ENCODE measurements around the gene MYH6.
A peak's percentile ranks its signal among the peaks of the same experiment; 100 is the strongest.

The MYH6 gene

DNA sequence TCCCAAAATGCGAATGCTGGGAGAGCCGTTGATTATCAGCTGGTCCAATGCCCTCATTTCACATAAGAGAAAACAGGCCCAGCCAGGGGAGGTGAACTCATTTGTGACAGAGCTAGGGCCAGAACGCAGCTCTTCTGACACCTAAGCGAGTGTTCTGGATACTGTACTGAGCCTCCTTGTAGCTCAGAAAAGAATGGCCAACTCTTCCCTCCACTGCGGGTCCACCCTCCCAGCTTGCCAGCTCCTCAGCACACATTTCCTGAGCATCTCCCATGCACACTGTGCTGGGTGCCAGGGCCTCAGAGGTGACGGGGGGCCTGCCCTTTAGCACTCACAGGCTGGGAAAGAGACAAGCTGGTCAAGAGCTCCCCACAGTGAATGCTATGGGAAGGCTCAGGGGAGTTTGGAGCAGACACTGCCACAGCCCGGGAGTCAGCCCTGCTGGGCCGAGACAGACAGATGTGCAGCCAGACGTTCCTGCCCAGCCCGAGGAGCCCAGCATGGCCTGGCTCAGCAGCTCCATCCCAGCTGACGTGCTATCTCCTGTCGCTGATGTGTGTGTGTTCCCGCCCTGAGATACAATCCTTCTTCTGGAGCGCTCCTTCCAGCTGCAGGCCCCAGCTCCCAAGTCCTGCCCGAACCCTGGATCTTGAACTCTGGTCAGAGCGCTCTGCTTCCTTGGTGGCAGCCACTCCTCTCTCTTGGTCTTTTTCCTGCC is 27.7 kb downstream of the MYH6 start:
- DNase-seq (ENCODE audit: low read depth in 1 of 2, low spot score in 1 of 2) = no peak
- TF ChIP-seq, protein P1, sequence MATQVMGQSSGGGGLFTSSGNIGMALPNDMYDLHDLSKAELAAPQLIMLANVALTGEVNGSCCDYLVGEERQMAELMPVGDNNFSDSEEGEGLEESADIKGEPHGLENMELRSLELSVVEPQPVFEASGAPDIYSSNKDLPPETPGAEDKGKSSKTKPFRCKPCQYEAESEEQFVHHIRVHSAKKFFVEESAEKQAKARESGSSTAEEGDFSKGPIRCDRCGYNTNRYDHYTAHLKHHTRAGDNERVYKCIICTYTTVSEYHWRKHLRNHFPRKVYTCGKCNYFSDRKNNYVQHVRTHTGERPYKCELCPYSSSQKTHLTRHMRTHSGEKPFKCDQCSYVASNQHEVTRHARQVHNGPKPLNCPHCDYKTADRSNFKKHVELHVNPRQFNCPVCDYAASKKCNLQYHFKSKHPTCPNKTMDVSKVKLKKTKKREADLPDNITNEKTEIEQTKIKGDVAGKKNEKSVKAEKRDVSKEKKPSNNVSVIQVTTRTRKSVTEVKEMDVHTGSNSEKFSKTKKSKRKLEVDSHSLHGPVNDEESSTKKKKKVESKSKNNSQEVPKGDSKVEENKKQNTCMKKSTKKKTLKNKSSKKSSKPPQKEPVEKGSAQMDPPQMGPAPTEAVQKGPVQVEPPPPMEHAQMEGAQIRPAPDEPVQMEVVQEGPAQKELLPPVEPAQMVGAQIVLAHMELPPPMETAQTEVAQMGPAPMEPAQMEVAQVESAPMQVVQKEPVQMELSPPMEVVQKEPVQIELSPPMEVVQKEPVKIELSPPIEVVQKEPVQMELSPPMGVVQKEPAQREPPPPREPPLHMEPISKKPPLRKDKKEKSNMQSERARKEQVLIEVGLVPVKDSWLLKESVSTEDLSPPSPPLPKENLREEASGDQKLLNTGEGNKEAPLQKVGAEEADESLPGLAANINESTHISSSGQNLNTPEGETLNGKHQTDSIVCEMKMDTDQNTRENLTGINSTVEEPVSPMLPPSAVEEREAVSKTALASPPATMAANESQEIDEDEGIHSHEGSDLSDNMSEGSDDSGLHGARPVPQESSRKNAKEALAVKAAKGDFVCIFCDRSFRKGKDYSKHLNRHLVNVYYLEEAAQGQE (IDR thresholded peaks at IDR 0.05; ENCODE audit: insufficient replicate concordance, low read depth) = no peak
- TF ChIP-seq POLR2AphosphoS5 (IDR thresholded peaks at IDR 0.05; ENCODE audit: low read depth) = no peak
- TF ChIP-seq GABPA (IDR thresholded peaks at IDR 0.05; ENCODE audit: low read depth) = no peak
- TF ChIP-seq, protein P2, sequence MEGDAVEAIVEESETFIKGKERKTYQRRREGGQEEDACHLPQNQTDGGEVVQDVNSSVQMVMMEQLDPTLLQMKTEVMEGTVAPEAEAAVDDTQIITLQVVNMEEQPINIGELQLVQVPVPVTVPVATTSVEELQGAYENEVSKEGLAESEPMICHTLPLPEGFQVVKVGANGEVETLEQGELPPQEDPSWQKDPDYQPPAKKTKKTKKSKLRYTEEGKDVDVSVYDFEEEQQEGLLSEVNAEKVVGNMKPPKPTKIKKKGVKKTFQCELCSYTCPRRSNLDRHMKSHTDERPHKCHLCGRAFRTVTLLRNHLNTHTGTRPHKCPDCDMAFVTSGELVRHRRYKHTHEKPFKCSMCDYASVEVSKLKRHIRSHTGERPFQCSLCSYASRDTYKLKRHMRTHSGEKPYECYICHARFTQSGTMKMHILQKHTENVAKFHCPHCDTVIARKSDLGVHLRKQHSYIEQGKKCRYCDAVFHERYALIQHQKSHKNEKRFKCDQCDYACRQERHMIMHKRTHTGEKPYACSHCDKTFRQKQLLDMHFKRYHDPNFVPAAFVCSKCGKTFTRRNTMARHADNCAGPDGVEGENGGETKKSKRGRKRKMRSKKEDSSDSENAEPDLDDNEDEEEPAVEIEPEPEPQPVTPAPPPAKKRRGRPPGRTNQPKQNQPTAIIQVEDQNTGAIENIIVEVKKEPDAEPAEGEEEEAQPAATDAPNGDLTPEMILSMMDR (IDR thresholded peaks at IDR 0.05; ENCODE audit: insufficient read depth, low read length) = no peak
- TF ChIP-seq SPI1 (IDR thresholded peaks at IDR 0.05; ENCODE audit: borderline replicate concordance, low read depth) = no peak
- no peaks in the 10 kb centered on the region for H3K27me3 ChIP-seq (ENCODE audit: insufficient read depth, poor library complexity, severe bottlenecking)
- H3K27ac ChIP-seq (replicated peaks) = no peak overlapping the region
- H3K4me3 ChIP-seq (replicated peaks; ENCODE audit: insufficient read depth, low read length) = no peak overlapping the region

DNA sequence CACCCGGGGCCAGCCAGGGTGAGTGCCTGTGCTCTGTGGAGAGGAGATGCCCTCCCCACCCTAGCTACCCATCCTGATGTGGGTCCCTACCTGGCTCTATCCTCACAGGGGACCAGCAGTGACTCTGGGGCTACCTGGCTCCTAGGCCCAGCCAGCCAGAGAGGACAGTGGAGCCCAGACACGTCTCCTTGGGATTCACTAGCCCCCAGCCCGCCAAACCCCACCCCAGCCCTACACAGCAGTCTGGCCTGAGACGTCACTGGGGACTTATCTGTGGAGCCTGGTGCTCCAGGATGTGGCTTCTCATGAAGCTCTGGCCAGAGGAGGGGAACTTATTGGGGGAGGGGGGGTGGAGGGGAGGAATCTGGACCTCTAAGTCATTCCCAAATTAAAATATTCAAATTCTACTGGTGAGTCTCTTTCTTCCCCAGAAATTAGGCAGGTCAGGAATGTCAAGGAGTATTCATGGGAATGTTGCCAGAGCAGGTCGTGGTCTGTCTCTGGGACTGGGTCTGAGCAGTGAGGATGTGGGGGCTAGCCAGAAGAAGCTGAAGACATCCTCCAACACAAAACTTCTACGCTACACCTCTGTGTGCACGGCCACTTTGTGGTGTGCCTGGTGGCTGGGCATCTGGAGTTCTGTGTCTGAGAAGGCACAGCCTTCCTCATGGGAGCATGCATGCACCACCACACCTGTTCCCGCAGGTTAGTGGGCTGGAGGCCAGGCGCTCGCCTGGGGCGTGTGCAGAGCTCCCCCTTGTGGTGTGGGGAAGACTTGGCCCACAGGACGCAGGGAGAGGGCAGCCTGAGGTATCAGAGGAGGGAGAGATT is 28.5 kb downstream of the MYH6 start:
- no peak overlapping the region for H3K4me3 ChIP-seq (replicated peaks; ENCODE audit: insufficient read depth, low read length)
- no peaks in the 10 kb centered on the region for H3K27me3 ChIP-seq (ENCODE audit: insufficient read depth, poor library complexity, severe bottlenecking)
- DNase-seq (ENCODE audit: low read depth in 1 of 2, low spot score in 1 of 2) = peak; percentile 41 to 43
- TF ChIP-seq, protein P2 (IDR thresholded peaks at IDR 0.05; ENCODE audit: insufficient read depth, low read length) = peak; percentile 97
- TF ChIP-seq SPI1 (IDR thresholded peaks at IDR 0.05; ENCODE audit: borderline replicate concordance, low read depth) = no peak
- TF ChIP-seq, protein P1 (IDR thresholded peaks at IDR 0.05; ENCODE audit: insufficient replicate concordance, low read depth) = no peak
- H3K27ac ChIP-seq (replicated peaks) = no peak overlapping the region

DNA sequence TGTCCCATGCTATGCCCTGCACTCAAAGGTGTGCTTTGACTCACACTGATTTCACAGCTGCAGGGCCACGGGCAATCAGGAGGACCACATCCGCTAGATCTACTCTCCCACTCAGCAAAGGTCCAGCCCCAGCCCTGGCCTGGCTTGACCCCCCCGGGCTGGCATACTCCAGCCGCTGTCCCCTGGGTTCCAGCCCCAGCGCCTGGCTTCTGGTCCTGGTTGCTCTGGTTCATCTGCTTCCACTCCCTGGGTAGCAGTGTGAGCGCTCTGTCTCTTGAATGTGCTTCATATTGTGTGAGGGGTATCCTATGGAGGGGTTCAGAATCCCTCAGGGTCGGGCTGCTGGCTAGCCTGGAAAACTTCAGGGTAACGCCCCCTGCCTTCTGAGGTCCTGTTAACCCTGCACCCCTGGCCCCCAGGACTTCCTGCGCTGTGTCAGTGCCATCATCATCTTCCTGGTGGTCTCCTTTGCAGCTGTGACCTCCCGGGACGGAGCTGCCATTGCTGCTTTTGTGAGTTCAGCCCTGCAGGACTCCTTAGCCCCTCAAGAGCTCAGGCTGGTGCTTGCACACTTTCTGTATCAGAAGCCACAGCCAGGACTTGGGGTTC is 29.4 kb downstream of the MYH6 start:
- TF ChIP-seq, protein P2 (IDR thresholded peaks at IDR 0.05; ENCODE audit: insufficient read depth, low read length) = no peak
- TF ChIP-seq SPI1 (IDR thresholded peaks at IDR 0.05; ENCODE audit: borderline replicate concordance, low read depth) = no peak
- DNase-seq (ENCODE audit: low read depth in 1 of 2, low spot score in 1 of 2) = no peak
- Histone ChIP-seq H3K27ac (replicated peaks) (no peak overlapping the region), H3K27me3 (ENCODE audit: insufficient read depth, poor library complexity, severe bottlenecking) (no peaks in the 10 kb centered on the region), H3K4me3 (replicated peaks; ENCODE audit: insufficient read depth, low read length) (no peak overlapping the region)

All from HL-60 (cell line).